ENCODE results near the gene CLTCL1.

DNA sequence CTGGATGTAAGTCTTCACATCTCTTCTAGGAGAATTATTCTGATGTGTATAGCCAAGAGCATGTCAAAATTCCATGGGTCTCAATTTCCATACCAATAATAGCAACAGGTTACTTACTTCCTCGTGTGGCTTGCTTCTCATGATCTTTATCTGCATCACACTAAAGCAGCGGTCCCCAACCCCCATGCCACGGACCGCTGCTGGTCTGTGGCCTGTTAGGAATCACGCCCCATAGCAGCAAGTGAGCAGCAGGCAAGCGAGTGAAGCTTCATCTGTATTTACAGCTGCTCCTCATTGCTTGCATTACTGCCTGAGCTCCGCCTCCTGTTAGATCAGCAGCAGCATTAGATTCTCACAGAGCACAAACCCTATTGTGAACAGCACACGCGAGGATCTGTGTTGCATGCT, 84.1 kb downstream of the CLTCL1 start:
- TF ChIP-seq, protein P1, sequence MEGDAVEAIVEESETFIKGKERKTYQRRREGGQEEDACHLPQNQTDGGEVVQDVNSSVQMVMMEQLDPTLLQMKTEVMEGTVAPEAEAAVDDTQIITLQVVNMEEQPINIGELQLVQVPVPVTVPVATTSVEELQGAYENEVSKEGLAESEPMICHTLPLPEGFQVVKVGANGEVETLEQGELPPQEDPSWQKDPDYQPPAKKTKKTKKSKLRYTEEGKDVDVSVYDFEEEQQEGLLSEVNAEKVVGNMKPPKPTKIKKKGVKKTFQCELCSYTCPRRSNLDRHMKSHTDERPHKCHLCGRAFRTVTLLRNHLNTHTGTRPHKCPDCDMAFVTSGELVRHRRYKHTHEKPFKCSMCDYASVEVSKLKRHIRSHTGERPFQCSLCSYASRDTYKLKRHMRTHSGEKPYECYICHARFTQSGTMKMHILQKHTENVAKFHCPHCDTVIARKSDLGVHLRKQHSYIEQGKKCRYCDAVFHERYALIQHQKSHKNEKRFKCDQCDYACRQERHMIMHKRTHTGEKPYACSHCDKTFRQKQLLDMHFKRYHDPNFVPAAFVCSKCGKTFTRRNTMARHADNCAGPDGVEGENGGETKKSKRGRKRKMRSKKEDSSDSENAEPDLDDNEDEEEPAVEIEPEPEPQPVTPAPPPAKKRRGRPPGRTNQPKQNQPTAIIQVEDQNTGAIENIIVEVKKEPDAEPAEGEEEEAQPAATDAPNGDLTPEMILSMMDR (IDR thresholded peaks at IDR 0.05 in 8 of 11, conservative IDR thresholded peaks at IDR 0.05 in 3 of 11) = no peak
- TF ChIP-seq POLR2A (IDR thresholded peaks at IDR 0.05) = no peak
